Endometrial microvascular endothelial cells (primary cell): ENCODE measurements around the gene MORN1. TPM values are rescaled to one million over a fixed set of nuclear protein-coding genes. Genes with fewer than 3 reads are reported as not detected.

ENCODE experiments used
- in situ Hi-C: cut with HindIII; loops from 2 replicates; pipeline ENCODE4 v1.10.0; 2017; ENCODE audit warnings: low sequenced_read_pairs, low pct_unique_long_range_greater_than_20kb; ENCODE audit errors: inconsistent ontology term
- total RNA-seq: library from RNA; depleted of rRNA; stranded (reverse); fragments of >200 nt; gene quantifications from one replicate; pipeline ENCODE4 v1.2.3, GENCODE V29; 2015; ENCODE audit errors: inconsistent ontology term

Gene MORN1
- total RNA-seq, 1 donor from 2014 or later: 2.4 TPM

DNA sequence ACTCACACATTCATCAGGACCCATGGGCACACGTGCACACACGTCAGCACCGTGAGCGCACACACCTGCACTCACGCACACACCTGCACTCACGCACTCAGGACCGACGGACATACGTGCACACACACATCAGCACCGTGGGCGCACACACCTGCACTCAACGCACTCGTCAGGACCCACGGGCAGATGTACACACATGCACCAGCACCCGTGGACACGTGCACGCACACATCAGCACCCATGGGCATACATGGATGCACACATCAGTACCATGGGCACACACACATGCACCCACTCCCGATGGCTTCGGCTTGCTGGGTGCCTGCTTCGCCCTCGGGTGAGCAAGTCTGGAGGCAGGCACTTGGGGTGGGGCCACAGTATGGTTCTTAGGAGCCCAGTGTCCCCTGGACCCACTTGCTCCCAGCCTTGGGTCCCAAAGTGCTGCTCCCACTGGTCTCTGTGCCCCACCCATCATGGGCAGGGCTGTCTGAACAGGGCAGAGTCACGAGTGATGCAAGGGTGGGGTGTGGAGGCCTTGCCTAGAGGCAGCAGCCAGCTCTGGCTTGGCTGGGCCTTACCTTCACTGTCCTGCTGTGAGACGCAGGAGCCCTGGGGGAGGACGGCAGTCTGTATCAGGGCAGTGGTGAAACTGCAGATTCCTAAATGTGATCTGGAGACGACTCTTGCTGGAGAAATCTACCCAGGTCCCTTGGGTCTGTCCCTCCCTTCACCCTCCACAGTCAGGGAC is 113.4 kb downstream of the MORN1 start:
- in situ Hi-C loops: loop anchor here (10.0 kb wide), 1 partner anchor 63 kb away; no protein-coding TSS in a partner anchor

DNA sequence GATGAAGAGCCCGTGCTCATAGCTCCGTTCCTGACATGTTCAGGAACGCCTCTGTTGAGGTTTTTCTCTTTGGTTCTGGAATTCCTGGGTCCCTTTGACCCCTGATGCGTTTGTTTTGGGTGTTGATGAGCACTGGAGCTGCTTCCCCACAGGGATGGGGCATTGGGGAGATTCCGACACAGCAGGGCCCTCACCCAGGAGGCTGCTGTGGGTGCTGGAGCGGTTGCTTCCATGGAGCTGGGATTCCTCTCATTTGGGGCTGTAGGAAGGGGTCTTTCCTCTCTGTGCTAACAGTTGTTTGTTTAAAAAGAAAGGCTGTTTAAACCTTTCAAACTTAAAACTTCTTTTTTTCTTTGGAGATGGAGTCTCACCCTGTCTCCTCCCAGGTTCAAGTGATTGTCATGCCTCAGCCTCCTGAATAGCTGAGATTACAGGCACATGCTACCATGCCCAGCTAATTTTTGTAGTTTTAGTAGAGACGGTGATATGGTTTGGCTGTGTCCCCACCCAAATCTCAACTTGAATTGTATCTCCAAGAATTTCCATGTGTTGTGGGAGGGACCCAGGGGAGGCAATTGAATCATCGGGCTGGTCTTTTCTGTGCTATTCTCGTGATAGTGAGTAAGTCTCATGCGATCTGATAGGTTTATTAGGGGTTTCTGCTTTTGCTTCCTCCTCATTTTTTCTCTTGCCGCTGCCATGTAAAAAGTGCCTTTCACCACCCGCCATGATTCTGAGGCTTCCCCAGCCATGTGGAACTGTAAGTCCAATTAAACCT is 114.4 kb downstream of the MORN1 start:
- in situ Hi-C loops: loop anchor here (10.0 kb wide), 1 partner anchor 62 kb away; no protein-coding TSS in a partner anchor

DNA sequence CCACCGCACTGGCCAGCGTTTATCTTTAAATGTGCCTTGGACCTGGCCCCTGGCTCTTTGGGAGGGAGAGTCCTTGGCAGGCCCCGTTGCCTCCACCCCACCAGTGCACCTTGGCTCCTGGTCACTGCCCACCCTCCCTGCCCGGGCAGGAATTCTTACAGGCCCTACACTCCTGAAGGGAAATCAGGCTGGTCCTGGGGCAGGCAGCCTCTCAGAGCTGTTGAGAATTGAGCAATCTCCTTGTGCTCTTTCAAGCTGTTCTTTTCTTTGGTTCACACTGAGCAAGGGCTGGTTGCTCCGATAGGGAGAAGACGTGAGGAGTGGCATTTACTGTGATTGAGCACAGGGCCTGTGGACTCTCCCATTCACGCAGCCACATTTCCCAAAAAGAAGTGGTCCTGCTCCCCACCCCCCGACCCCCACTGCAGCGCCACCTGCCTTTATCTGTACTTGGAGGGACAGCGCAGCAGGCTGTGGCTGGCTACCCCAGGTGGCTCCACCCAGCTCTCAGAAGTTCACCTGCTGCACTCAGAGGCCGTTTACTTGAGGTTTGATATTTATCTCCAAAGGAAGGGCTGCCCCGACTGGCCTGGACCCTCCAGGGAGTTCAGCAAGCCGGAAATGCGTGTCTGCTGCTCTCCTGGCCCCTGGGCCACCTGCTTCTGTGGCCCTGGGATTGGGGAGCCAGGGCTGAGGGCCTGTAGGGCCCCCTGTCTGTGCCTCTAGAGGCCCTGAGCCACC is 115.4 kb downstream of the MORN1 start:
- in situ Hi-C loops: loop anchor here (10.0 kb wide), 1 partner anchor 61 kb away; no protein-coding TSS in a partner anchor

GRCh38 chr1:2274929-2275475 is 116.4 kb downstream of the MORN1 start:
- in situ Hi-C loops: loop anchor here (10.0 kb wide), 1 partner anchor 60 kb away; no protein-coding TSS in a partner anchor

DNA sequence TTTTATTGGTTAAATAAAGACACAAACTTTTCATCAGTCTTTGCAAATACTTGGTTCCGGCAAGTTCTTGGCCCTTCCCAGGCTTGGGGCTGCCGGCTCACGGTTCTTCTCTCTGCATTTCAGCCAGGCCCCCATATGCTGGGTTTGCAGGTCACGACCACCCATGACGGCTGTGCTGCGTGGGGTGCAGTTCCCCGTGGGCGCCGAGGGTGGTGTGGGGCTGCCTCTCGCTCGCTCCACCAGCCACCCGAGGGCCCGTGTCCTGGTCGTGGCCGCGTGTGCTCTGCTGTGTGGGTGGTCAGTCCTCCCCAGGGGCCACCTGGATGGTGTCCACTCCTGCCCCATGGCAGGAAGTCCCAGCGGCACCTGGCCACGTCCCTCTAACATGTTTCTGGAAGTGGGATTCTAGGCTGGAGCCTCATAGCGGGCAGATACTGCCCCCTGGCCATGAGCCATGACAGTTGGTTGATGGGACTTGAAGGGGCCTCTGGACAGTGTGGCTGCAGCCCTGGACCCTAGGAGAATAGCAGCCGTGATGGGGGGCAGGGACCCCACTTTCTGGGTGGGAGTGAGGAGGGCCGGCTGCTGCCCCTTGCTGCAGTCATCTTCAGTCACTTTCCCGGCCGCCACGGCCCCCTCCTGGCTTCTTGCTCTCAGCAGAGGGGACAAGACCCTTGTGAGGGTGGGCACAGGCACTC is 117.0 kb downstream of the MORN1 start:
- in situ Hi-C loops: loop anchor here (10.0 kb wide), 1 partner anchor 60 kb away; no protein-coding TSS in a partner anchor

DNA sequence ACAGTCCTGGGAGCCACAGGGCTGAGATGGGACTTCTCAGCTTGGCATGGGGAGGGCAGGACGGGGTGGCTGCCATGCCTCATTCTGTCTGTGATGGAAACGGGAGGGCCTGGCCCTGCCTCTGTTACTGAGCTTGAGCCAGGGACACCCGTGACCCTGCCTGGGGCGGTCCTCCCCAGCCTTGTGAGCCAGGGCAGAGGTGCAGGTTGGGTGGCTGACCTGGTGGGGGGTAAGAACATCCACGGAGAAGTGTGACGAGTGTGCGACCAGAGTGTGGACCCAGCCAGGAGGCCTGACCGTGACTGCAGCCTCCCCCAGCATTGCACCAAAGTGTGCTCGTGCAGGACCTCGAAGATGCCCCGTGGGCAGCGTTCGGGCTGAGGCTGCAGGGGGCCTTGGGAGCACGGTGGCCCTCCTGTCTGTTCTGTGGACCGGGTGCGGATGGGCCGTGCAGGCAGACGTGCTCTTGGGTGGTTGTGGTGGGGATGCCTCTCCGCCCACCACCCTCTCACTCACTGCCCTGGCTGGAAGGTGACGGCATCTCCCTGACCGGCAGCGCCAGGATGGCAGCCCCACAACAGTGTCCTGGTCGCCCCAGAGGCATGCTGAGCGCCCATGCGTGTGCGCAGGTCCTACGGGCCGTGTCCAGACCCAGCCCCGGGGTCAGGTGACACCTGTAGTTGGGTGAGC is 117.8 kb downstream of the MORN1 start:
- in situ Hi-C loops: loop anchor here (10.0 kb wide), 1 partner anchor 59 kb away; no protein-coding TSS in a partner anchor

DNA sequence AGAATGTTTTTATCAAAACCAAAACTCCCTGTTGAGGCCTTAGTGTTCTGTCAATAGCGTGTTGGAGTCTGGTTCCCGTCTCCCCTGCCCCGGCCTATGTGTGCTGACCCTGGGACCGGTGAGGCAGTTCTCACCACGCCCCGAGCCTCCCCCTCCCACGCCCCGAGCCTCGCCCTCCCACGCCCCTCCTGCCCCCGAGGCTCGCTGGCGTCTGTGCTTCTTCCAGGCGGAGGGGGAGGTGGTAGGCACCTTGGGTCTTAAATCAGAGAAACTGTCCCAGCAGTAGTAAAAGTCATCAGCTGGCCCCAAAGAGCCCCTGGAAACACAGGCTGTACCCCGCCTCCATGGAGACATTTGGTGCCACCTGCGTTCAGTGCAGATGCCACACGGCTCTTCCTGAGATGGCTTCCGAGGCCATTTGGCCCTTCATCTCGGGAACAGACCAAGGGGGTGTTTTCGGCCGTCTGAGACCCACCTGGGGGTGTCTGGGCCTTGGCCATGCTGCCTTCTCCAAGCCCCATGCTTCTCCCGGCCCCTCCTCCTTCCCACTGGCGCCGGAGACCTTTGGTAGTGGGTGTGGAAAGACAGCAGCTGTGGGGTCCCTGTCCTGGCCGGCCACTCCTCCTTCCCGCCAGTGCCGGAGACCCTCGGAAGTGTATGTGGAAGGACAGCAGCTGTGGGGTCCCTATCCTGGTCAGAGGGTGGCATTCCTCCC is 118.5 kb downstream of the MORN1 start:
- in situ Hi-C loops: loop anchor here (10.0 kb wide), 1 partner anchor 58 kb away; no protein-coding TSS in a partner anchor

DNA sequence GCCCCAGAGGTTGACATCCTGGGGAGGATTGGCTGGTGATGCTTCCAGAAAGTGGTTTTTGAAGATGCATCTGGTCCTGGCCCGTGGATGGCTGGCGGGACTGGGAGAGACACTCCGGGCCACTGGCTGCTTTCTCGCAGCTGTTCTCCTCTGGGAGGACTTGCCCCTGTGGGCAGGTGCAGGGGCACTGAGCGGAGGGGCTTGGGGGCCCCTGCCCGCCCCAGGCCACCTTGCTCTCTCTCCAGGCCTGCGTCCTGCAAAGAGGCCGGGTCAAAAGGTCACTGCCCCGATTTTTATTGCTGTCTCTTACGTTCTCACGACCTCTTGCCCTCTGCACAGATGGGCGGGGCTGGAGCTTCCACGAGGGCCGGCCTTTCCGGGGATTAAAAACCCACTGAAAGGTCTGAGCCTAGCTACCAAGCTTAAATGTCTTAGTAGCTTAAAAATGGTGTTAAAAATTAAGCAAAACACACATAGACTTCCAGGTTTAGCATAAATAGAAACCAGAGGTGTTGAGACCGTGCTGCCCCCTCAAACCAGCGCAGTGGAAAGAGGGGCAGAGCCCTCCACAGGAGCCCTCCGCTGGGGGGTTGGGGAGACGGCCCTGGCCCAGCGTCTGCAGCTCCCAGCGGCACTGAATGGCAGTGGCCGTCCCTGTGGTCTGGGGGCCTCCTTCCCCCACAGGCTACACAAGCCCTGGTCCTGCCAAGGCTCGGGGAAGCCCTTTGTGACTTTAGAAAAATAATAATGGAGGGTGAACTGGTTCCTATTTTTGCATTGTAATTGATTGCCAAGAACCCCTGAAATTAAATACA is 119.3 kb downstream of the MORN1 start:
- in situ Hi-C loops: loop anchor here (10.0 kb wide), 1 partner anchor 57 kb away; no protein-coding TSS in a partner anchor

Other genes with a start within 250 kb of the MORN1 start
- gene FAAP20, start 196.8 kb downstream of the MORN1 start, total RNA-seq: 34.9 TPM
- 26.6 TPM for gene SKI, start 163.2 kb downstream of the MORN1 start, total RNA-seq
- gene RER1, start 287 bp upstream of the MORN1 start, total RNA-seq: 132 TPM
- 38.6 TPM for gene PEX10, start 21.0 kb upstream of the MORN1 start, total RNA-seq
- gene PLCH2, start 84.7 kb upstream of the MORN1 start, total RNA-seq: not detected
- gene PANK4, start 135.0 kb upstream of the MORN1 start, total RNA-seq: 35.4 TPM
- not detected for gene HES5, start 138.7 kb upstream of the MORN1 start, total RNA-seq
- gene TNFRSF14, start 164.8 kb upstream of the MORN1 start, total RNA-seq: 41.4 TPM
- 45.2 TPM for gene PRXL2B, start 195.2 kb upstream of the MORN1 start, total RNA-seq
- 0.28 TPM for gene MMEL1, start 241.5 kb upstream of the MORN1 start, total RNA-seq